Cortex of kidney (tissue), 1 donor: ENCODE data around the gene LRP1B.
"Not testable (repeated sequence)": the region's sequence is repeated elsewhere in the genome, so short reads cannot be mapped to it uniquely, and the experiment has no call there.

Experiments used
- DNase-seq: peaks from one replicate; lab custom pipeline; 2025; lab: John Stamatoyannopoulos, UW

LRP1B gene

DNA sequence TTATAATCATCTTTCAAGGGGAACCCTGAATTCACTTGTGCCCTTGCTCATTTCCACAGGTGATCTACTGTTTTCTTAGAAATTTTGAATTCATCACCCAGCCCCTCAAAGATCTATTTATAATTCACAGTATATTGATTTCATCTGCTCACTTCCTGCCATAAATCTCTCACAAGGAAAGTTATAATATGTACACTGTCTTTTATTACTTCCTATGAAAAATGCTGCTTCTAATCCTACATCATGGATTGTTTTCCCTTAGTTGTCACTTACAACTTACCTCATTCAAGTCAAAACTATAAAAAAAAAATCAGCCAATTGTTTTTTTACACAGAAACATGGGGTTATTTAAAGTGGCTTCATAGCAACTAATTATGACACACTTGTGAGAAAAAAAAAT, 1443.0 kb downstream of the LRP1B start:
- no peak for DNase-seq

DNA sequence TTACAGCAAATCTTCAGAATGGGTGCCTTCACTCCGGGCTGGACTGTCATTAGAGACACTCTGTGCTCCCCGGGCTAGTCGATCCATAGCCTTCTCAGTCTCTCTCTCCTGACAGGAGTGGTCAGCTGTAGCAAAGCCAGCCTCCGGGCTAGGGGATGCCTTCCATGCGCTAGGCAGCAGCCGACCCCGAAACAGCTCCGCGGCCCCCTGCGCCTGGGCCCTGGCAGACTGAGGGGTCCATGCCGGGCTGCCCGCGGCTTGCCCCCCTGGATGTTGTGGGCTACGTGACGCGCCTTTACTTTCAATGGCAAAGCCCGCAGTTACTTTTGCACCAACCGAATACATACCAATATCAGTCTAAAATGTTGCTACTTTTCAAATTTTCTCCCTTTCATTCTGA, 1447.2 kb downstream of the LRP1B start:
- no peak for DNase-seq

DNA sequence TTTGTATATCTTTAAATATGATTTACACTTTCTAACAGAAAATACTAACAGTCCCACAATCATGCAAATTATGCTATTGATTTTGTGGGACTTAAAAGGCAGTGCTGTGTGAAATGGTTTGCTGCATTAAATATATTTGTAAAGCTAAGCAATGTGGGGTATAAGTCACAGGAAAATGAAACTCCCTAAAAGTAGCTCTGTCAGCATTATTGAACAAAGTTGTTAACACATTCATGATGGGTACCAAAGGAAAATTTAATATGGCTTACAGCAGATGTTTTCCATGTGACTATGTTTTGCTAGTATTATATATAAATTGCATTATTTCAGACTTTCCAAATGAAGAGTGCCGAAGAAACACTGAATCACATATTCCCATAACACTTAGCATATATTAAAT, 1450.0 kb downstream of the LRP1B start:
- no peak for DNase-seq

DNA sequence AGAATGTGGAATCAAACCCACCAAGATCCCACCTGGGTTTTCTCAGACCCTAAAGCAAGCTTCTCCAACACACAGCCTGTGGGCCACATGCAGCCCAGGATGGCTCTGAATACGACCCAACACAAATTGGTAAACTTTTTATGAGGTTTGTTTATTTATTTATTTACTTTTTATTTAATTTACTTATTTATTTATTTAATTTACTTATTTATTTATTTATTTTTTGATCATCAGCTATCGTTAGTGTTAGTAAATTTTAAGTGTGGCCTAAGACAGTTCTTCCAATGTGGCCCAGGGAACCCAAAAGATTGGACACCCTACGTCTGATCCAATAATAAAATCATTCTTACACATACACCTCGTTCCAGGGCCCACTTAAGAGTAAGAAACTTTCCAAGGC, 1451.1 kb downstream of the LRP1B start:
- no peak for DNase-seq

GRCh38 chr2:140669911-140670310, 1460.9 kb downstream of the LRP1B start:
- DNase-seq, result no peak

DNA sequence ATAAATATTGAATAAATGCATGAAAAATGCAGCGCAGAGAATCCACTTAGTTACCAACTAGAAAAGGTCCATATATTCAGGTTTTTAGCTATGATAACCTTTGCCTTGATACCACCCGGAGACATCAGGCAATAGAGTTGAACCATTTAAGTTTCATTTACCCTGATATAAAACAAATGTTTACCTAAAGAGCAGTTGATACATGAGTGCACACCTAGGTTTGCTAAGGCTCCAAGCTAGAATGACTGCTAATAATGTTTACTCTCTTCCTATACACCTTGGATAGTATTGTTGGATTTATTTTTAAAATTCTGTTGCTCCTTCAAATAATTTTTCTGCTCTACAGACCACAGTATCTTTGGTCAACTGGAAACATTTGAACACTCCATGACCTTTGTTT, 1463.6 kb downstream of the LRP1B start:
- DNase-seq, result no peak

- DNase-seq, result no peak
These were observed 1468.3 kb downstream of the LRP1B start for GRCh38 chr2:140662504-140662903.

DNA sequence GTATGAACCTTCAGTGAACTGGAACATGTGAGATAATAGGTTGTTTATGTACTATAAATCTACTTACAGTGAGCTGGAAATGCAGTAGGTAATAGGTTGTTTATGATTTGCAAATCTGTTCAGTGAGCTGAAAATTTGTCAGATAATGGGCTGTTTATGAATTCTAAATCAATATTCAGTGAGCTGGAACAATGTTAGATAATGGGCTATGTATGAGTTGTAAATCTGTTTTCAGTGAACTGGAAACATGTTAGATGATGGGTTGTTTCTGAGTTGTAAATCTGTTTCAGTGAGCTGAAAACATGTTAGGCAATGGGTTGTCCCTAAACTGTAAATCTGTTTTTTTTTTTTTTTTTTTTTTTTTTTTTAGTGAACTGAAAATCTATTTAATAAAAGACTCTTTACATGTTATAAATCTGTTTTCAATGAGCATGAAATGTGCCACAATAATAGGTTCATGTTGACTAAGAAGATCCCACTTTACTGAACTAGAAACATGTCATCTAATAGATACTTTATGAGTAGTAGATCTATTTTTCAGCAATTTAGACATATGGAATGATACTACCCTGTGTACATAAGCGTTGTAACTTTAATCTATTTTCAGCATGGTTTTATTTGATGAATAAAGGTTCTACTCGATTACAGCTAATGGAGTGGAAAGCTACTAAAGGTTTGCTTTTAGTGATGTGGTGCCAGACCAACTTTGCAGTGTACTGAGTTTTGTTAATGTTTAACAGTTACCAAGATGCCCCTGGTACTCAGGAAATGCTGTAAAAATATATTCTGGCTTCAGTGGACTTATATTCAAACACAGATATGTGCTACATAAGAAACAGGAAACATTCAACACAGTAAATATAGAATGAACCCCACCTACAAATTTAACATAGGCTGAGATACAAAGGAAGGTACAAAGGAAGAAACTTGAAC, 1471.8 kb downstream of the LRP1B start:
- DNase-seq, result no peak

DNA sequence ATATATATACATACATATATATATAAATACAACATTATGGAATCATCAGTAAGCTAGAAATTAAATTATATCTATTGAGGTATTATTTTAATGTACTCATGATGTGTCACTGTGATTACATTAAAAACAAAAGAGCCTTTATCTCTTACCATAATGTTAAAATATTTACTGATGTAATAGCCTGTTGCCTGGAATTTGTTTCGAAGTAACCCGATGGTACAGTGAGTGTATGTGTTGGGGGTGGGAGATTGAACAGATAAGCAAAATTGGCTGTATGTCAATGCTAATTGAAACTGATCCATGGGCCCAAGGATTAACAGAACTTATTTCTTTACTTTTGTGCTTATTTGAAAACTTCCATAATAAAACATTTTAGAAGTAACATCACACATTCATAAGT, 1473.2 kb downstream of the LRP1B start:
- no peak for DNase-seq

GRCh38 chr2:140654565-140654964, 1476.3 kb downstream of the LRP1B start:
- no peak for DNase-seq

GRCh38 chr2:140650825-140651224, 1480.0 kb downstream of the LRP1B start:
- no peak for DNase-seq

DNA sequence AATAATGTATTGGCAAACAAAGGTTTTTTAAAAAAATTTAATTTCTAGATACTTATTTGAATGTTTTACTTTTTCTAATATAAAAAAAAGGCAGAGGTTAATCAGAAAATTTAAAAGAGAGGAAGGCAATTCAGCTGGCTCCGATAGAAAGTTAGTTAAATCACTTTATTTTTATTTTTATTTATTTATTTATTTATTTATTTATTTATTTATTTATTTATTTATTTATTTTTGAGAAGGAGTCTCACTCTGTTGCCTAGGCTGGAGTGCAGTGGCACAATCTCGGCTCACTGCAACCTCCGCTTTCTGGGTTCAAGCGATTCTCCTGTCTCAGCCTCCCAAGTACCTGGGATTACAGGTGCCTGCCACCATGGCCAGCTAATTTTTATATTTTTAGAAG, 1480.7 kb downstream of the LRP1B start:
- not testable (repeated sequence) for DNase-seq

DNA sequence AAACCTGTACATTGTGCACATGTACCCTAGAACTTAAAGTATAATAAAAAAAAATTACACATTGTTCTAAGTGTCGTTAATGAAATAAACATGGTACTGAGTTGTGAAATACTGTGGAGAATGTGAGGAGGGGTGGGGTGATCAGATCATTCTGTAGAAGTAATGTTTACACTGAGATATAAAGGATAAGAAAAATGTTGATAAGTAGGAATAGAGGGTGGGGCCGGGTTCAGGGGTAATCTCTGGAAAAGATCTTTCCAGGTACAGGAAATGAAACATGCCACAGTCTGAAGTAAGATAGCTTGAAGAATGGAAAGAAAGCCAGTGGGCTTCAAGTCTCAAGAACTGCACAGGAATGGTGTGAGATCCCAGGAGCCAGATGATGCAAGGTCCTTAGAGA, 1482.4 kb downstream of the LRP1B start:
- no peak for DNase-seq

GRCh38 chr2:140643761-140644187, 1487.0 kb downstream of the LRP1B start:
- DNase-seq, result no peak

- DNase-seq, result no peak
These were observed 1489.7 kb downstream of the LRP1B start for GRCh38 chr2:140641163-140641562.

DNA sequence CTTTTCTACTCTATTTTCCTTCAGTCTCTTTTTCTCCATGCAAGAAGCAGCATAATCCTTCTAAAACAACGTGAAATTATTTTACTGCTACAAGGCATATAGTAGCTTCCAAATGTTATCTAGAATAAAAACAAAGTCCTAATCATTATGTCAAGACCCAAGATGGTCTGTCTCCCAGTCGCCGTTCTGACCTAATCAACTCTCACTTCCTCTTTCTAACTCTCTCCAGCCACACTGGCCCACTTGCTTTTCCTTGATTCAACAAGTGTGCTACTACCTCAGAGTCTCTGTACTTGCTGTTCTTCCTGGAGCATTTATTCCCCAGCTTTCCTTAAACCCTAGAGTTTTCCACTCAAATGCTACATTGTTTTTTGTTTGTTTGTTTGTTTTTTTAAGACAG, 1491.2 kb downstream of the LRP1B start:
- no peak for DNase-seq

DNA sequence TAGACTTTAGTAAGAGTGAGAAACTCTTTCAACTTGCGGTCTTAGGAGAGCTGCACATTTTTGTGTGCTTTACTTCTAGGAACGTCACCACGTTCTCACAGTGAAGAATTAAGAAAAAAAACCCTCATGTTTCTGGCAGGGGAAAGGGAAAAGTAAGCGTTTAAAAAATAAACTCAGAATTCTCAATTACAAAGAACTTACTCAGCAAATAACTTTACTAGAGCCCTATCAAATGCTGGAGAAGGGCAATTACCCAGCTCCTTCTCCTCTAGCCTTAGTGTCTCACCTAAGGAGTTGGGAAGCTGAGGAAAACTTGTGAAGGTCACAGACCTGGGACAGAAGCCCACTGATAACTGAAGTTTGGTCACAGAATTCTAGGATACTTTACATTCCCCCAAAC, 1500.3 kb downstream of the LRP1B start:
- no peak for DNase-seq

DNA sequence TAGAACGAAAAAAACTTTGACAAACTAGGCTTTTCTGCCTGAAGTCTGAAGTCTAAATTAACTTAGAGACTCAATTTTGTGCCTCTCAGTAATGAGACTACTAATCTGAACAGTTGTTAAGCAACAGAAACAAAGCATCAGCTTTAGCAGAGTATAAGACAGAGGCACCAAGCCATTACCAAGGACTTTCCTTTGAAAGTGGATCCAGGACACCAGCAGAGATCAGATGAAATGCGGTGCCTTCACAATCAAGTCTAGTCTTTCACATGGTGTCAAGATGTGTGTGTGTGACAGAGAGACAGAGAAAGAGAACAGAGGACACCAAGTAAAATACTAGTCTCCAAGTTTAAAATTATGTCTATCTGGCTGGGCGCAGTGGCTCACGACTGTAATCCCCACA, 1502.9 kb downstream of the LRP1B start:
- no peak for DNase-seq

DNA sequence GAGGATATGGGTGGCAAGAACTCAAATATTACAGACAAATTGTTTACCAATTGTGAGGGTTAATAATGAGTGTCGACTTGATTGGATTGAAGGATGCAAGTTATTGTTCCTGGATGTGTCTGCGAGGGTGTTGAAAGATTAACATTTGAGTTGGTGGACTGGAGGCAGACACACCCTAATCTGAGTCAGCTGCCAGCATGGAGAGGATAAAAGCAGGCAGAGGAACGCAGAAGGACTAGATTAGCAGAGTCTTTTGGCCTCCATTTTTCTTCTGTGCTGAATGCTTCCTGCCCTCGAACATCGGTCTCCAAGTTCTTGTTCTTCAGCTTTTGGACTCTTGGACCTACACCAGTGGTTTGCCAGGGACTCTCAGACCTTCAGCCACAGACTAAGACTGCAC, 1503.7 kb downstream of the LRP1B start:
- no peak for DNase-seq

GRCh38 chr2:140624200-140624599, 1506.6 kb downstream of the LRP1B start:
- DNase-seq, result no peak

- no peak for DNase-seq
These were observed 1509.0 kb downstream of the LRP1B start for GRCh38 chr2:140621583-140622362.

DNA sequence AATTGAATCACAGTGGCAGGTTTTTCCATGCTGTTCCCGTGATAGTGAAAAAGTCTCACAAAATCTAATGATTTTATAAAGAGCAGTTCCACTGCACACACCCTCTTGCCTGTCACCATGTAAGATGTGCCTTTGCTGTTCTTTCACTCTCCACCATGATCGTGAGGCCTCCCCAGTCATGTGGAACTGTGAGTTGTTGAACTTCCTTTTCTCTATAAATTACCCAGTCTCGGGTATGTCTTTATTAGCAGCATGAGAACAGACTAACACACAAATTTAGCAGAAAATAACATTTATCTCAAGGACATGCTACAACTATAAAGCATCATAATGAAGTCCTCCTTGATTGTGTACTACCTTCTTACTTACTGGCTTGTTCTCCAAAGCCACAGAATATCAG, 1526.0 kb downstream of the LRP1B start:
- no peak for DNase-seq

GRCh38 chr2:140604096-140604495, 1526.7 kb downstream of the LRP1B start:
- DNase-seq, result no peak
